Panc1 (cell line): ENCODE data around the gene DYNC1I1. TPM values are rescaled to one million over a fixed set of nuclear protein-coding genes. Genes with fewer than 3 reads are reported as not detected.

Source experiments
- ATAC-seq: fragments of 200-7000 bp; cut with Tn5 transposase; 2 replicates; pipeline ENCODE4 v1.9.1; 2020; ENCODE audit warnings: mild to moderate bottlenecking, moderate library complexity
- BruUV-seq: library from RNA; stranded (reverse); fragments of 400-500 nt; replicated peaks from 2 replicates; lab custom pipeline; 2021; lab: Mats Ljungman, UMichigan
- CTCF ChIA-PET: fragments of 300-600 bp; sonication (Branson Sonifier 250); formaldehyde crosslinking; loops from one replicate; lab custom pipeline; 2022; ENCODE audit warnings: antibody characterized with exemption; lab: Charles Lee
- POLR2A ChIA-PET: fragments of 300-600 bp; sonication (Branson Sonifier 250); formaldehyde crosslinking; loops from one replicate; lab custom pipeline; 2022; ENCODE audit warnings: antibody characterized with exemption; lab: Charles Lee
- DNase-seq: peaks from one replicate; pipeline ENCODE4 v3.0.0-alpha.2; 2010; ENCODE audit warnings: low read depth, low spot score
- H3K27ac ChIP-seq: 2 replicates; pipeline ENCODE4 v1.5.1; 2011; ENCODE audit warnings: mild to moderate bottlenecking, low read length, inconsistent platforms
- H3K27me3 ChIP-seq: fragments of 200-500 bp; sonication (Bioruptor generic); 2 replicates; pipeline ENCODE4 v1.6.0; 2014; ENCODE audit warnings: low read length, inconsistent platforms; ENCODE audit not compliant: control insufficient read depth, insufficient read depth
- H3K36me3 ChIP-seq: fragments of 200-500 bp; sonication (Bioruptor generic); 2 replicates; pipeline ENCODE4 v1.5.1; 2014; ENCODE audit warnings: inconsistent platforms, mild to moderate bottlenecking, low read length, moderate library complexity; ENCODE audit not compliant: control insufficient read depth, insufficient read depth
- H3K4me1 ChIP-seq: 2 replicates; pipeline ENCODE4 v1.5.1; 2011; ENCODE audit warnings: inconsistent platforms, mild to moderate bottlenecking, low read length, moderate library complexity; ENCODE audit not compliant: control insufficient read depth, insufficient read depth
- H3K4me3 ChIP-seq, 2 experiments: 2 replicates each; pipeline ENCODE4 v1.5.1; 2011 to 2012; ENCODE audit warnings: low read depth in 2 of 2, low read length in 2 of 2, mild to moderate bottlenecking in 2 of 2, inconsistent platforms in 1 of 2, moderate library complexity in 1 of 2
- H3K9me3 ChIP-seq: fragments of 200-500 bp; sonication (Bioruptor generic); 2 replicates; pipeline ENCODE4 v1.5.1; 2014; ENCODE audit warnings: low read depth, mild to moderate bottlenecking, inconsistent platforms, low read length, moderate library complexity; ENCODE audit not compliant: control insufficient read depth, insufficient read depth
- CTCF ChIP-seq: fragments of 450-650 bp; IDR thresholded peaks from 2 replicates; pipeline ENCODE4 v1.5.1; 2017; ENCODE audit warnings: mild to moderate bottlenecking
- POLR2AphosphoS5 ChIP-seq: IDR thresholded peaks from 2 replicates; pipeline ENCODE4 v1.6.1; 2012; ENCODE audit warnings: mild to moderate bottlenecking, low read depth, low read length, moderate library complexity
- SIN3A ChIP-seq: IDR thresholded peaks from 2 replicates; pipeline ENCODE4 v1.6.1; 2012; ENCODE audit warnings: low read depth, mild to moderate bottlenecking, low read length, moderate library complexity, borderline replicate concordance; ENCODE audit not compliant: insufficient read depth
- TCF7L2 ChIP-seq: IDR thresholded peaks from 2 replicates; pipeline ENCODE4 v1.6.1; 2011; ENCODE audit warnings: mild to moderate bottlenecking, low read depth, low read length, inconsistent platforms
- in situ Hi-C: cut with HindIII; loops from 2 replicates; pipeline ENCODE4 v1.10.0; 2016; ENCODE audit warnings: low sequenced_read_pairs, low pct_unique_long_range_greater_than_20kb
- intact Hi-C: fragments of 100-400 bp; cut with micrococcal nuclease; formaldehyde crosslinking; loops from one replicate; pipeline ENCODE4 v1.10.0; 2022; ENCODE audit not compliant: unreplicated experiment
- total RNA-seq: library from RNA; stranded (reverse); gene quantifications from one replicate; pipeline ENCODE4 v1.2.1, GENCODE V29; 2021; ENCODE audit not compliant: unreplicated experiment
- TF ChIP-seq, protein P1 (sequence below), 2 experiments: IDR thresholded peaks; 2 replicates each; pipeline ENCODE4 v1.6.1; 2011 to 2012; ENCODE audit warnings: low read depth in 2 of 2, control low read depth in 1 of 2, low read length in 1 of 2, mild to moderate bottlenecking in 1 of 2, moderate library complexity in 1 of 2; ENCODE audit not compliant: insufficient read depth in 1 of 2

Gene DYNC1I1
- total RNA-seq, 1 experiment from 2014 or later = 0.13 TPM

DNA sequence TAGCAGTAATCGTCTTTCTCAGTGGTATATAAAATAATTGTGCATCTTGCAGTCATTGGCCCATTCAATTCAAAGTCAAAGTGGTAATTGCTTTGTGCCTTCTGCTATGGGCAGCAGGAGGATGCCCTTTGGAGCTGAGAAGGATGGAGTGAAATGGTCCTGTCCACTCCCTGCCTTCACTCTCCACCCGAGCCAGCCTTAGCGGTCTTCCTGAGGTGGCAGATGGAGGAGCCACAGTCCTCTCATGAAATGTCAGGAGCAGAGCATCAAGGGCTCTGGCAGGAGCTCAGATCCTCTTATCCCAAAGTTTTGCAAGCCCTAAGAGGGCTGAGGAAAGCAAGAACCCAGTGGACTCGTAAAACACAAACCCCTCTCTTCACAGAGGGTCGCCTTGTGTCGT lies 199.4 kb downstream of the DYNC1I1 start:
- H3K27me3 ChIP-seq = no peaks in the 10 kb centered on the region
- ATAC-seq (no peak), DNase-seq (no peak)
- H3K27ac ChIP-seq = no peak overlapping the region
- POLR2A ChIA-PET = no interaction called here
- TF ChIP-seq POLR2AphosphoS5 = no peak
- no peak for TF ChIP-seq CTCF
- CTCF ChIA-PET = interaction anchor here (0.6 kb wide), 1 partner anchor 1354 kb away, joined by 4 read pairs; no protein-coding TSS in a partner anchor
- no peaks in the 10 kb centered on the region for H3K4me1 ChIP-seq
- H3K36me3 ChIP-seq = no peaks in the 10 kb centered on the region
- no peaks in the 10 kb centered on the region for H3K9me3 ChIP-seq
- intact Hi-C loops = no loop called here
- in situ Hi-C loops = no loop called here
- no TSS peak for BruUV-seq
- H3K4me3 ChIP-seq = no peak overlapping the region

DNA sequence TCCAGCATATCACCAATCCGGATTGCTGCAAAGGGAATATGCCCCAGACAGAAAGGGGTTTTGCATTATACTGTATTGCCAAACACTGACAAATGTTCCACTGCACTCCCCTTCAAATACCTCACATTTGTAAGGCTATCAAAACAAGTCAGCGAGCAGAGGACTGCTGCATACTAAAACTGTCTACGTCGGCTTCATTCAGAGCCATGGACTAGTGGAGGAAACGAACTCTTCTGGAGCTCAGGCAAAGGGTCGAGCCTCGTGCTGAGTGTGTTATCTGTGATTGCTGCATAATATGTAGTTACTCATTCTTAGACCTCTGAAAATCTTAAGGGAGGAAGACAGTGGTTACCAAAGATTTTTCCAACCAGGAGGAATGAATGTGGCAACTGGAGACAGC lies 200.2 kb downstream of the DYNC1I1 start:
- ATAC-seq (no peak), DNase-seq (no peak)
- Histone ChIP-seq H3K27me3 (no peaks in the 10 kb centered on the region), H3K27ac (no peak overlapping the region), H3K4me1 (no peaks in the 10 kb centered on the region), H3K9me3 (no peaks in the 10 kb centered on the region), H3K4me3 (no peak overlapping the region), H3K36me3 (no peaks in the 10 kb centered on the region)
- no TSS peak for BruUV-seq
- intact Hi-C loops = no loop called here
- CTCF ChIA-PET = no interaction called here
- TF ChIP-seq CTCF (no peak), TCF7L2 (no peak), POLR2AphosphoS5 (no peak), SIN3A (no peak)
- TF ChIP-seq, protein P1, sequence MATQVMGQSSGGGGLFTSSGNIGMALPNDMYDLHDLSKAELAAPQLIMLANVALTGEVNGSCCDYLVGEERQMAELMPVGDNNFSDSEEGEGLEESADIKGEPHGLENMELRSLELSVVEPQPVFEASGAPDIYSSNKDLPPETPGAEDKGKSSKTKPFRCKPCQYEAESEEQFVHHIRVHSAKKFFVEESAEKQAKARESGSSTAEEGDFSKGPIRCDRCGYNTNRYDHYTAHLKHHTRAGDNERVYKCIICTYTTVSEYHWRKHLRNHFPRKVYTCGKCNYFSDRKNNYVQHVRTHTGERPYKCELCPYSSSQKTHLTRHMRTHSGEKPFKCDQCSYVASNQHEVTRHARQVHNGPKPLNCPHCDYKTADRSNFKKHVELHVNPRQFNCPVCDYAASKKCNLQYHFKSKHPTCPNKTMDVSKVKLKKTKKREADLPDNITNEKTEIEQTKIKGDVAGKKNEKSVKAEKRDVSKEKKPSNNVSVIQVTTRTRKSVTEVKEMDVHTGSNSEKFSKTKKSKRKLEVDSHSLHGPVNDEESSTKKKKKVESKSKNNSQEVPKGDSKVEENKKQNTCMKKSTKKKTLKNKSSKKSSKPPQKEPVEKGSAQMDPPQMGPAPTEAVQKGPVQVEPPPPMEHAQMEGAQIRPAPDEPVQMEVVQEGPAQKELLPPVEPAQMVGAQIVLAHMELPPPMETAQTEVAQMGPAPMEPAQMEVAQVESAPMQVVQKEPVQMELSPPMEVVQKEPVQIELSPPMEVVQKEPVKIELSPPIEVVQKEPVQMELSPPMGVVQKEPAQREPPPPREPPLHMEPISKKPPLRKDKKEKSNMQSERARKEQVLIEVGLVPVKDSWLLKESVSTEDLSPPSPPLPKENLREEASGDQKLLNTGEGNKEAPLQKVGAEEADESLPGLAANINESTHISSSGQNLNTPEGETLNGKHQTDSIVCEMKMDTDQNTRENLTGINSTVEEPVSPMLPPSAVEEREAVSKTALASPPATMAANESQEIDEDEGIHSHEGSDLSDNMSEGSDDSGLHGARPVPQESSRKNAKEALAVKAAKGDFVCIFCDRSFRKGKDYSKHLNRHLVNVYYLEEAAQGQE (IDR thresholded peaks at IDR 0.05; ENCODE audit: insufficient read depth in 1 of 2, low read depth in 2 of 2, low read length in 1 of 2) = no peak
- POLR2A ChIA-PET = no interaction called here
- in situ Hi-C loops = no loop called here
